ENCODE data around the gene IFI27L1.

The IFI27L1 gene

GRCh38 chr14:94104731-94105130 is 23.6 kb downstream of the IFI27L1 start:
- TF ChIP-seq CTCF (conservative IDR thresholded peaks at IDR 0.05; ENCODE audit: low read depth, low read length): no peak
- H3K4me3 ChIP-seq (ENCODE audit: low read depth, low read length): no peak overlapping the region
- no peak for DNase-seq (ENCODE audit: low read depth)

- TF ChIP-seq CTCF (conservative IDR thresholded peaks at IDR 0.05; ENCODE audit: low read depth, low read length): no peak
- H3K4me3 ChIP-seq (ENCODE audit: low read depth, low read length): no peak overlapping the region
- no peak for DNase-seq (ENCODE audit: low read depth)
Observed at GRCh38 chr14:94109915-94110250, 28.8 kb downstream of the IFI27L1 start.

GRCh38 chr14:94110552-94111181 is 29.6 kb downstream of the IFI27L1 start, which contains the start of gene IFI27:
Gene IFI27 (plus strand): TSS chr14:94110736.
- DNase-seq (ENCODE audit: low read depth): peak; percentile 53

DNA sequence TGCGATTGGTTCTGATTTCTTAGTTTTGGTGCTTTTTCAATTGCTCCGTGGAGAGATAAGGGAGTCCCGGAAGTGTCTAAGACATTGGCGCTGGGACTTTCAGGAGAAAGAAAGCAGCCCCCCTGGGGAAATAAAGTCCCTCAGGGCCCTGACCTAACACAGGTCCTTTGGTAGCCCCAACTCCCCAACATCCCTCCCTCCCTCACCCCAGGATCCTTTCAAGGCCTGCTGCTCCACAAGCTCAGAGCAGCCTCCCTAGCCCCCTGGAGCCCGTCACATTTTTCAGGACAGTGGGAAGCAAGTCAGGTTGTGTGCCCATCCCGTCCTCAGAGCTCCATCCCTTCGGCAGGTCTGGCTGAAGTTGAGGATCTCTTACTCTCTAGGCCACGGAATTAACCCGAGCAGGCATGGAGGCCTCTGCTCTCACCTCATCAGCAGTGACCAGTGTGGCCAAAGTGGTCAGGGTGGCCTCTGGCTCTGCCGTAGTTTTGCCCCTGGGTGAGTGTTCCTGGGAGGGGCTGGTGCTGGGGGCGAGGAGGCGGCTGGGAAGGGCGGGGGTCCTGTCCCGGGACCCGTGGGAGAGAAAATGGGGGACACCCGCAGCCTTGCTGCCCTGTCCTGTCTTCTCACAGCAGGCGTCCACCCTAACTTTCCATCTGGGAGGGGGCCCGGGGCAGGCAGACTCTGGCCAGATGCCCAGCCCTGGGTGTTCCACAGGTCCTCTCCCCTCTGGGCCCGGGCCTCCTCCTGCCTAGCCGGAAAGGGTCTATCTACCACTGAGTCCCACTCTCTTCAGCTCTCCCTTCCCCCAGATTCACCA is 30.4 kb downstream of the IFI27L1 start:
- DNase-seq (ENCODE audit: low read depth): no peak
- TF ChIP-seq CTCF (conservative IDR thresholded peaks at IDR 0.05; ENCODE audit: low read depth, low read length): no peak
- no peak overlapping the region for H3K4me3 ChIP-seq (ENCODE audit: low read depth, low read length)

More at GRCh38 chr14:94110552-94111181, 29.6 kb downstream of the IFI27L1 start, which contains the start of gene IFI27:
- no peak within 1 kb of the TSS for H3K4me3 ChIP-seq (ENCODE audit: low read depth, low read length)
- TF ChIP-seq CTCF (conservative IDR thresholded peaks at IDR 0.05; ENCODE audit: low read depth, low read length): no peak

DNA sequence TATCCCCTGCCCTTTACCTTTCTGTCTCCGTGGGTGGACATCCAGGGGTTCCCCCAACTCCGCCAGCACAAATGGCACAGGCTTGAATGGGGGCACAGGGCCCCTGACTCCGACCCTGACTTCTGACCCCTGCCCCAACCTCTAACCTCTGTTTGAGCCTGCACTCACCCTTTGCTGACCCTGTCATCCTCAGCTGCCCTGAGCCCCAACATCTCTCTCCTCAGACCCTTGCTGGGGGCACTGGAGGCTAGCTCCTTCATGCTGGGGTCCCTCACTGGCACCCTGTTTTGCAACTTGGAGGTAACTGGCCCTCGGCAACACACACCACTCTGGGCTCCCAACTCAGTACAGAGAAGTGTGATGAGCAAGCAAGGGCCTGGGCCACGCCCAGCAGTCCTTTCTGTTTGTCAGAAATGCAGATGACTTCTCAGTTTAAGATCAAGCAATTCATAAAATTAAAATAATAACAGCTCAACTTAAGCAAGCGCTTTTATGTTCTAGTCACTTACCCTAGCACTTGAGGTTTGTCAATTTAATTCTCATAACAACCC is 31.5 kb downstream of the IFI27L1 start:
- no peak for TF ChIP-seq CTCF (conservative IDR thresholded peaks at IDR 0.05; ENCODE audit: low read depth, low read length)
- no peak for DNase-seq (ENCODE audit: low read depth)

DNA sequence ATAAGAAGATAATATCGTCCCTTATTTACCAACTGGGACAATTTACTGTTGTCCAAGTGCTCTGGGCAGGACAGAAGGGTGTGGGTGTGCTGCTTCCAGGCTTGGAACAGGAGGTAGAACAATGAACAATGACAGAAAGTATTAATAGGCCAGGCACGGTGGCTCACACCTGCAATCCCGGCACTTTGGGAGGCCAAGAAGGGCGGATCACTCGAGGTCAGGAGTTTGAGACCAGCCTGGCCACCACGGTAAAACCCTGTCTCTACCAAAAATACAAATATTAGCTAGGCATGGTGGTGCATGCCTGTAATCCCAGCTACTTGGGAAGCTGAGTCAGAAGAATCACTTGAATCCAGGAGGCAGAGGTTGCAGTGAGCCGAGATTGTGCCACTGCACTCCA is 32.0 kb downstream of the IFI27L1 start:
- no peak overlapping the region for H3K4me3 ChIP-seq (ENCODE audit: low read depth, low read length)
- DNase-seq (ENCODE audit: low read depth): no peak
- TF ChIP-seq CTCF (conservative IDR thresholded peaks at IDR 0.05; ENCODE audit: low read depth, low read length): no peak

More for the DNA sequence above, 31.5 kb downstream of the IFI27L1 start:
- no peak overlapping the region for H3K4me3 ChIP-seq (ENCODE audit: low read depth, low read length)
